NB4 (cell line): ENCODE results near the gene HINT1.

Source experiments
- POLR2A ChIP-seq: IDR thresholded peaks from 2 replicates; pipeline ENCODE4 v1.6.1; 2011; ENCODE audit warnings: mild to moderate bottlenecking; ENCODE audit not compliant: insufficient read length; ENCODE audit errors: extremely low read depth
- TF ChIP-seq, protein P1 (sequence below): IDR thresholded peaks from one replicate; pipeline ENCODE4 v1.5.1; 2012; ENCODE audit warnings: low read depth, low read length

DNA sequence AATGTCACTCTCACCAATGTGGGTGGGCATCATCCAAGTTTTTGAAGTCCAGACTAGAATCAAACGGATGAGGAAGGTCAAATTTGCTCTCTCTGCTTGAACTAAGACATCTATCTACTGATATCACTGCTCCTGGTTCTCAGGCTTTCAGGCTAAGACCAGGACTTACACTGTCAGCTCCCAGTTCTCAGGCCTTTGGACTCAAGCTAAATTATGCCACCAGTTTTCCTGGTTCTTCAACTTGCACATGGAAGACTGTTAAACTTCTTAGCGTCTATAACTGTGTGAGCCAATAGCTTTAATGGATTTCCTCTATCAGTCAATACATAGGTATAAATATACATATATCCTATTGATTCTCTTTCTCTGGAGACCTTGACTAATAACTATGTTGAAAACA is 41.0 kb upstream of the HINT1 start:
- TF ChIP-seq, protein P1, sequence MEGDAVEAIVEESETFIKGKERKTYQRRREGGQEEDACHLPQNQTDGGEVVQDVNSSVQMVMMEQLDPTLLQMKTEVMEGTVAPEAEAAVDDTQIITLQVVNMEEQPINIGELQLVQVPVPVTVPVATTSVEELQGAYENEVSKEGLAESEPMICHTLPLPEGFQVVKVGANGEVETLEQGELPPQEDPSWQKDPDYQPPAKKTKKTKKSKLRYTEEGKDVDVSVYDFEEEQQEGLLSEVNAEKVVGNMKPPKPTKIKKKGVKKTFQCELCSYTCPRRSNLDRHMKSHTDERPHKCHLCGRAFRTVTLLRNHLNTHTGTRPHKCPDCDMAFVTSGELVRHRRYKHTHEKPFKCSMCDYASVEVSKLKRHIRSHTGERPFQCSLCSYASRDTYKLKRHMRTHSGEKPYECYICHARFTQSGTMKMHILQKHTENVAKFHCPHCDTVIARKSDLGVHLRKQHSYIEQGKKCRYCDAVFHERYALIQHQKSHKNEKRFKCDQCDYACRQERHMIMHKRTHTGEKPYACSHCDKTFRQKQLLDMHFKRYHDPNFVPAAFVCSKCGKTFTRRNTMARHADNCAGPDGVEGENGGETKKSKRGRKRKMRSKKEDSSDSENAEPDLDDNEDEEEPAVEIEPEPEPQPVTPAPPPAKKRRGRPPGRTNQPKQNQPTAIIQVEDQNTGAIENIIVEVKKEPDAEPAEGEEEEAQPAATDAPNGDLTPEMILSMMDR, result no peak
- no peak for TF ChIP-seq POLR2A
